ENCODE data around the gene LNPEP.
"Not testable (repeated sequence)": the region's sequence is repeated elsewhere in the genome, so short reads cannot be mapped to it uniquely, and the experiment has no call there.

Gene LNPEP

DNA sequence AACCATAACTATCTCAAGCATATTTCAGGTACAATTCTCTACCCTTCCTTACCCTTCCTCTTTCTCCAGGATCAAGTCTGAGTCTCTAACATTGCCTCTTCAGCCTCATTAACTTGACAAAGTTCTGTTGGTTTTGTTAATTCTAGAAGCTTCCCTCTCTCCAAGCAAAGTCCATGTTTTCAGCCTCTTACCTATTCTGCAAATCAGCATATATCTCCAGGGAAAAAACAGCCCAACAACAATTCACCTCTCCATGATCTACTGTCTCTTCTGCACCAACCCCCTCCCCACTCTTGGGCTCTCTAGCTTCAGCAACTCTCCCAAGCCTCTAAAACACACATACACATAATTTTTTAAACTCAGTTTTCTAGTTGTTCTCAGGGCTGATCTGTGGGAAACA, 134.4 kb downstream of the LNPEP start:
- no peak for DNase-seq

DNA sequence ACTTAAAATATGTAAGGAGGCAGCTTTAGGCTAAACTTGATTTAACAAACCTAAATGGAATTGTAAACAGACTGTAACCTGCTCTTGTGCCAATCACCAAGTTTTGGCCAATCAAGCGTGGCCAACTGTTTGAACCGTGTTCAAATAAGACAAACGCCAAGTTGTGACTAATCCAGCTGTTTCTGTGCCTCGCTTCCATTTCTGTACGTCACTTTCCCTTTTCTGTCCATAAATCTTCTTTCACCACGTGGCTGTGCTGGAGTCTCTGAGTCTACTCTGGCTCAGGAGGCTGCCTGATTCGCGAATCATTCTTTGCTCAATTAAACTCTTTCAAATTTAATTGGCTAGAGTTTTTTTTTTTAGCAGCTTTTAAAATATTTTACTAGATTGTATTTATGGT, 135.2 kb downstream of the LNPEP start:
- DNase-seq = no peak

DNA sequence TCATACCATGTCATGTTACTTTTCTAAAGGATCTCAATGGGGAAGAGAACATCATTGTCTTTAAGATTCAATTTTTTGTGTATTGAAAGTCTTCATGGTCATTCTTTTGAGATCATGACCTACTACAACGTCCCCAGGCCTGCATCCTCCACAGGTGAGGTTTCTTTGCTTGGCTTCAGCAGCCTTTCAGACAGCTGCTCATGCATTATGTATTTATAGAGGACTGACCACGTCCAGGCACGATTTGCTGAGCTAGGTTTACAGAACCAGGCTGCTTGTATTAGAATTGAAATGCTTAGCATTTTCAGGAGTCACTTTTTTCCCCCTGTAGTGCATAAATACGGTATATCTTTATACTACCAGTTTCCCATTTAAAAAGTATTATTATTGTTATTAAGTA, 136.1 kb downstream of the LNPEP start:
- no peak for DNase-seq

DNA sequence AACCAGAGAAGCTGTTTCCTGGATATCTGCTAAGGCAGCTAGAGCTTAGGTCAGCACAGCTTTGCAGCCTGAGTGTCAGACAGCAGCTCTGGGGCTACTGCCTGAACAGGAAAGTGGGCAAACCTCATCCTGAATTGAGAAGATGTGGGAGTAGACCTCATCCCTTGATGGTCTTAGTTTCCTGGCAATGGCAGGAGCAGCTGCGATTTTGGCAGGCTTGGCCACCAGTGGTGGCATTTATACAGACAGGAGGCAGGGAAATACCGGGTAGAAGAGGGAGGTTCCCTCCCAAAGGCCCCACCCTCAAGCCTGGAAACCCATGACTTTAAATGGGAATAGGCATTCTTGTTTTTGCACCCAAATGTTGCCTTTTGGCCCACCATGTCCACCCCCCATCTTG, 136.8 kb downstream of the LNPEP start:
- no peak for DNase-seq

DNA sequence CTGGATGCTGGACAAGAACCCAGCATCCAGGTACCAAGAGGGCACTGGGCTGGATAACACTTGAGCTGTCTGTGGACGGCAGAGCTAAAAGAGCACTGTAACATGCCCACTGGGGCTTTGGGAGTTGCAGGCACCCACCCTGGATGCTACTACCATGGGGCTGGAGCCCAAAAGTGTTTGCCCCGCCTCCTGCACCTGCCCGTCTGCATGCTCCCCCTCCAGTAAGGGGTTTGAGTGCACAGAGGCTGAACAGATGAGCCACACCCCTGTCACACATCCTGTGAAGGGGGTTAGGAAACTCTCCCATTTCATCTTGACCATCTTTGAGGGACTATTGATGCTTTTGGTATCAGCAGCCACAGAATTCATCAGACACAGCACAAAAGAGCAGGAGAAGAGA, 137.5 kb downstream of the LNPEP start:
- DNase-seq = no peak

DNA sequence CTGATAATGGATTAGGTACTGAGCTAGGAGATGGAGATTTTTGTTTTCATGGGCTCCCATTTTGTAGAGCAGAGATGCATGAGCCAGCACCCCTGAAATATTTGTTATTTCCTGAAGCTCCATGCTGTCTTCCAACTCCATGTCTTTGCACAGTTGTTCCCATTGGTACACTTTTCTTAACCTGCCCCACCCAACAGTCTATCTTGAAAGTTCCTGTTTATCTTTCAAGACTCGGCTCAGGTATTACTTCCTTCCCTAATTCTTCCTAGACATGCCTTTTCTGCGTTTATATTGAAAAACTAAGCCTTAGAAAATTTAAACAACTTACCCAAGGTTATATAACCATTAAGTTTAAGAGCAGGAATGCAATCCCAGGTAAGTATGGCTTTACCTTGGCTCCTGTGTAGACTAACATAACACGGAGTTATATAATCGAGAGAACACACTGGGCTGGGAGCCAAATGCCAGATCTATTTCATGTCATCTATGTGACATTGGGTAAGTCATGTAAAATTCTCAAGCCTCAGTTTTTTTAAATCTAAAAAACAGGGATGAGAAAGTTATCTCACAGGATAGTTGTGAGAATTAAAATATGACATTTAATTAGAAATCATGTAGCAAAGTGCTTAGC, 139.1 kb downstream of the LNPEP start:
- no peak for DNase-seq

DNA sequence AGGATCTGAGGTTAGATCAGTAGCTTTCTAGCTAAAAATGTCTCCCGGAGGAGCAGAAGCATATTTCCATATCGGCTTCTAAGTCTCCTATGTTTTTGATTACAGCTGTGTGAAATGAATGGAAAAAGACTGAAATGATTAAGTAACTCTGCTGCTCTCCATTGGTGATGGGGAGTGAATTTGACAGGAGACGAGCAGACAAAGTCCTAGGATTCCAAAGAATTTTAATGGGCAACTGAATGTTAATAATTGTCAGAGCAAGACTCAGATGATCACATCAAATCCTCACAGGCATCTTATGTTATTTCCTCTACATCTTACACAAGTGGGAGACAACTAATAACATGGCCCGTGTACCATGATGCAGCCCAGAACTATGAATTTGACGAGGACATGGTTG, 139.8 kb downstream of the LNPEP start:
- no peak for DNase-seq

DNA sequence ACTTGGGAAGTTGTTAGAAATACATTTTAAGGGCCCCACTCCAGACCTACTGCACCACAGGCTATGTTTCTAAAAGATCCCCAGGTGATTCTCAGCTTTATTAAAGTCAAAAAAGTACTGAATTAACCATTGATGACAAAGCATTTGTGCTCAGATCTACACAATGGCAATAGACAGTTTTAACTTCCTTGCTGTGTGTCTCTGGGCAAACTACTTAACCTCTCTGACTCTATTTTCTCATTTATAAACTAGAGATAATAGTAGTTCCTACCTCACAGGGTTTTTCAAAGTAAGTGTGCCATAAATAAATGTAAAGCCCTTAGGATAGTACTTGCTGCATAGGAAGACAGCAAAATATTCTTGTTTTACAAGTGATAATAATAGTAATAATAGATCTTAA, 140.2 kb downstream of the LNPEP start:
- DNase-seq = no peak

DNA sequence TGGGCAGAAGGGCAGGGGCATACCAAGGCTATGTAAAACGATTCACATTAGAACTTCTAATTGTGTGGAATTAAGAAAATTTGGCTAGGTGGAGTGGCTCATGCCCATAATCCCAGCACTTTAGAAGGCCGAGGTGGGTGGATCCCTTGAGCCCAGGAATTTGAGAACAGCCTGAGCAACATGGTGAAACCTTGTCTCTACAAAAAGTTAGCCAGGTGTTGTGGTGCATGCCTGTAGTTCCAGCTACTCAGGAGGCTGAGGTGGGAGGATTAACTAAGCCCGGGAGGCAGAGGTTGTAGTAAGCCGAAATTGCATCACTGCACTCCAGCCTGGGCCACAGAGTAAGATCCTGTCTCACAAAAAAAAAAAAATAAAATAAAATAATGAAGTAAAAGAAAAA, 141.4 kb downstream of the LNPEP start:
- DNase-seq = no peak

DNA sequence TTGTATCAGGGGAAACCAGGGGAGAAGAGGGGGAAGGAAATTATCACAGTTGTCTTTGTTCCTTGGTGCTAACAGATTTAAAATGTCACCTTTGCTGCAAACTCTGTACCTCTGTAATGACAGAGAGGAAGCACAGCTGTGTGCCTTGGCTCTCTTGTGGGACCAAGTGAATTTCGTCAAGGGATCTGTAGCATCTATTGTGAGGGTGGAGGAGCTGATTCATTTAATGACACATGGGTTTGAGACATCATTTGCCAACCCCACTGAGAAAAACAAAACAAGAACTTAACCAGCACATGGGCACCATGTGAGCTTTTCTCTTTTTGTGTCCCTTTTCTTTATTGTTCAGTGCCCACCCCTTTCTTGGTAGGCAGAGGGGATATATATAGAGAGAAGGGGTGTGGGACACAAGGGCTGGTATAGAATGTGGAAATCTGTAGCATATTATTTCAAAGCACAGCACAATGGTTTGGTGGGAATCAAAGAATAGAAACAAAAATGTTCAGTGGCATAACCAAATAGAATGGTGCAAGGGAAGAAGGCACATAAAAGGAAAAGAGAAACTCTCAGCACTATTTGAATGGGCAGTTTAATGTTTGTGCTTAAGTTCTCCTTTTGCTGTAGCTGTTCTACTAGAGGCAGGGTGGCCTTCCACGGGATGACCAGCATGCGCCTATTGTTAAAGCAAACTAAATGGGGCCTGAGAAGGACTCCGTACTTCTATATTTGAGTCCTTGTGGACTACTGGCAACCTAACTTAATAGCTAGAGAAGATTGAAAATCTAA, 143.3 kb downstream of the LNPEP start:
- DNase-seq = no peak

DNA sequence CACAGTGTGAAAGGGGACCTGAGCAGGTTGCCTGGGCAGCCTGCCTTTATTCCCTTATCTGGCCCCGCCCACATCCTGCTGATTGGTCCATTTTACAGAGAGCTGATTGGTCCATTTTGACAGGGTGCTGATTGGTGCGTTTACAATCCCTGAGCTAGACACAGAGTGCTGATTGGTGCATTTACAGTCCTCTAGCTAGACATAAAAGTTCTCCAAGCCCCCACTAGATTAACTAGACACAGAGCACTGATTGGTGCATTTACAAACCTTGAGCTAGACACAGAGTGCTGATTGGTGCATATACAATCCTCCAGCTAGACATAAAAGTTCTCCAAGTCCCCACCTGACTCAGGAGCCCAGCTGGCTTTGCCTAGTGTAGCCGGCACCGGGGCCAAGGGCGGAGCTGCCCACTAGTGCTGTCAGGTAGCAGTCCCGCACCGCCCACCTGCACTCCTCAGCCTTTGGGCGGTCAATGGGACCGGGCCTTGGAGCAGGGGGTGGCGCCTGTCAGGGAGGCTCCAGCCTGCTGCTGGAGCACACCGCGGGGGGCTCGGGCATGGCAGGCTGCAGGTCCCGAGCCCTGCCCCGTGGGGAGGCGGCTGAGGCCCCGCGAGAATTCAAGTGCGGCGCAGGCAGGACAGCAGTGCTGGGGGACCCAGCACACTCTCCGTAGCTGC, 149.0 kb downstream of the LNPEP start:
- not testable (repeated sequence) for DNase-seq

DNA sequence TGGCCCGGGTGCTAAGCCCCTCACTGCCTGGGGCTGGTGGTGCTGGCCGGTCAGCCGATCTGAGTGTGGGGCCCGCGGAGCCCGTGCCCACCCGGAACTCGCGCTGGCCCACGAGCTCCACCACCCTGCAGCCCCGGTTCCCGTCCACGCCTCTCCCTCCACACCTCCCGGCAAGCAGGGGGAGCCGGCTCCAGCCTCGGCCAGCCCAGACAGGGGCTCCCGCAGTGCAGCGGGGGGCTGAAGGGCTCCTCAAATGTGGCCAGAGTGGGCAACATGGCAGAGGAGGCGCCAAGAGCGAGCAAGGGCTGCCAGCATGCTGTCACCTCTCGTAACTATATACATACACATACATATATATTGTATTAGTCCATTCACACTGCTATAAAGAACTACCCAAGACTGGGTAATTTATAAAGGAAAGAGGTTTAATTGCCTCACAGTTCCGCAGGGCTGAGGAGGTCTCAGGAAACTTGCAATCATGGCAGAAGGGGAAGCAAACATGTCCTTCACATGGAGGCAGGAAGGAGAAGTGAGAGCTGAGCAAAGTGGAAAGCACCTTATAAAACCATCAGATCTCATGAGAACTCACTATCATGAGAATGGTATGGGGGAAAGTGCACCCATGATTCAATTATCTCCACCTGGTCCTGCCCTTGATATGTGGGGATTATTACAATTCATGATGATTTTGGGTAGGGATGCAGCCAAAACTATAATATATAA, 149.7 kb downstream of the LNPEP start:
- DNase-seq = no peak
